Keratinocyte (primary cell): ENCODE results near the gene CUL2. TPM values are rescaled to one million over a fixed set of nuclear protein-coding genes. Genes with fewer than 3 reads are reported as not detected.
"Not testable (repeated sequence)": the region's sequence is repeated elsewhere in the genome, so short reads cannot be mapped to it uniquely, and the experiment has no call there.

ENCODE experiments used
- DNase-seq: peaks from one replicate; pipeline ENCODE4 v3.0.0-alpha.2; 2011; ENCODE audit warnings: low read depth, missing footprints, low spot score
- FAIRE-seq: peaks from 2 replicates; lab custom pipeline; 2011; peaks lifted over from hg19 to GRCh38; lab: Jason Lieb, UNC
- H2AFZ ChIP-seq: 2 replicates; pipeline ENCODE4 v1.6.0; 2012; ENCODE audit warnings: low read length, control low read depth, inconsistent platforms; ENCODE audit not compliant: control insufficient read depth
- H3K27ac ChIP-seq: 2 replicates; pipeline ENCODE4 v1.5.1; 2011; ENCODE audit warnings: low read length; ENCODE audit not compliant: control insufficient read depth, insufficient read depth
- H3K27me3 ChIP-seq: 3 replicates; pipeline ENCODE4 v1.6.0; 2011; ENCODE audit warnings: low read length; ENCODE audit not compliant: control insufficient read depth, insufficient read depth; ENCODE audit errors: extremely low read depth
- H3K36me3 ChIP-seq, 2 experiments: 2 replicates in 1 of 2; 3 replicates in 1 of 2; pipeline ENCODE4 v1.5.1; 2011; ENCODE audit warnings: low read length in 2 of 2, mild to moderate bottlenecking in 1 of 2; ENCODE audit not compliant: control insufficient read depth in 2 of 2, insufficient read depth in 2 of 2; ENCODE audit errors: extremely low read depth in 1 of 2
- H3K4me1 ChIP-seq: 3 replicates; pipeline ENCODE4 v1.5.1; 2011; ENCODE audit warnings: low read length; ENCODE audit not compliant: control insufficient read depth, insufficient read depth; ENCODE audit errors: extremely low read depth
- H3K4me2 ChIP-seq: 3 replicates; pipeline ENCODE4 v1.6.0; 2011; ENCODE audit warnings: low read depth, low read length; ENCODE audit not compliant: control insufficient read depth, insufficient read depth; ENCODE audit errors: extremely low read depth
- H3K4me3 ChIP-seq, 3 experiments: fragments of 200-600 bp in 1 of 3; sonication (generic) in 1 of 3; 2 replicates in 2 of 3; 3 replicates in 1 of 3; pipeline ENCODE4 v1.5.1; 2011 to 2016; ENCODE audit warnings: low read length in 3 of 3, mild to moderate bottlenecking in 3 of 3, control low read depth in 2 of 3, inconsistent platforms in 1 of 3, low read depth in 1 of 3, mixed read lengths in 1 of 3, mixed run types in 1 of 3, moderate library complexity in 1 of 3; ENCODE audit not compliant: control insufficient read depth in 2 of 3, insufficient read depth in 2 of 3; ENCODE audit errors: extremely low read depth in 1 of 3
- H3K79me2 ChIP-seq: 2 replicates; pipeline ENCODE4 v1.6.0; 2012; ENCODE audit warnings: low read length; ENCODE audit not compliant: control insufficient read depth, insufficient read depth
- H3K9ac ChIP-seq: 3 replicates; pipeline ENCODE4 v1.6.0; 2011; ENCODE audit warnings: low read length; ENCODE audit not compliant: control insufficient read depth, insufficient read depth; ENCODE audit errors: extremely low read depth
- H3K9me1 ChIP-seq: 3 replicates; pipeline ENCODE4 v1.6.0; 2011; ENCODE audit warnings: low read length; ENCODE audit not compliant: control insufficient read depth, insufficient read depth; ENCODE audit errors: extremely low read depth
- H3K9me3 ChIP-seq: 2 replicates; pipeline ENCODE4 v1.5.1; 2012; ENCODE audit warnings: low read depth, low read length; ENCODE audit not compliant: control insufficient read depth
- H4K20me1 ChIP-seq: 3 replicates; pipeline ENCODE4 v1.6.0; 2011; ENCODE audit warnings: low read length; ENCODE audit not compliant: control insufficient read depth, insufficient read depth; ENCODE audit errors: extremely low read depth
- EZH2 ChIP-seq: IDR thresholded peaks from one replicate; pipeline ENCODE4 v1.6.1; 2012; ENCODE audit warnings: inconsistent platforms, mild to moderate bottlenecking, low read length, moderate library complexity
- dilution Hi-C: fragments of 300-500 bp; cut with MboI; formaldehyde crosslinking; loops from one replicate; pipeline ENCODE4 v1.7.0; 2020; ENCODE audit warnings: low sequenced_read_pairs; ENCODE audit not compliant: extremely low pct_ligation_motif_present
- polyA plus RNA-seq, 5 experiments: library from polyadenylated mRNA; depleted of rRNA in 3 of 5; stranded (reverse) in 3 of 5; stranded (forward) in 1 of 5; unstranded in 1 of 5; fragments of >200 nt; gene quantifications; 1 replicate in 1 of 5; 2 replicates in 3 of 5; 3 replicates in 1 of 5; pipeline versions ENCODE4 v1.2.1 to v1.2.3, GENCODE V29; 2011 to 2012; ENCODE audit warnings: missing spikeins in 2 of 5, low read depth in 1 of 5, low replicate concordance in 1 of 5
- TF ChIP-seq, protein P1 (sequence below), 3 experiments: IDR thresholded peaks in 1 of 3; conservative IDR thresholded peaks in 1 of 3; optimal IDR thresholded peaks in 1 of 3; 2 replicates in 2 of 3; 3 replicates in 1 of 3; pipeline versions ENCODE3 to v1.5.1; 2011; ENCODE audit warnings: low read length in 3 of 3, mild to moderate bottlenecking in 3 of 3, moderate library complexity in 2 of 3, control low read depth in 1 of 3, inconsistent platforms in 1 of 3; ENCODE audit not compliant: insufficient read depth in 2 of 3; ENCODE audit errors: extremely low read depth in 1 of 3

CUL2 gene
- polyA plus RNA-seq, 1 donor (not counting 4 experiments of a cell fraction or from before 2014, with no cell fraction given), result 39.7 TPM

DNA sequence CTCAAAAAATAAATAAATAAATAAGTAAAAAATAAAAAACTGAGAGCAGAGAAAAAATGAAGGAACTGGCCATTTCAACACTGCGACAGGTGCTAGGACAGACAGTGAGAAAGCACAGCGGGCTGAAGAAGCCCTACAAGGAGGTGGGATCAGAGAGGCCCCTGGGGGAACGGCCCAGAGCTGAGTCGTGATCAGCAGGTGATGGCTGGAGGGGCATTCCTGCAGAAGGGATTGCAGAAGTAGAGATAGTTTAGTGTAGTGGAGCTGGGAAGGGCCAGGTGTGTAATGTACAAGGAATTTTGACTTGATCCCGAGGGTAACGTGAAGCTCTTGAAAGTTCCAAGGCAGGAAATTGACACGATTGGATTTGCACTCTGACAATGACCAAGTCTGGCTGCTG lies 112.1 kb downstream of the CUL2 start:
- no peaks in the 10 kb centered on the region for H3K9me3 ChIP-seq
- peak overlapping the region; percentile 26 for H3K27ac ChIP-seq
- peak overlapping the region; percentile 49 for H2AFZ ChIP-seq
- H3K4me3 ChIP-seq, result no peak overlapping the region
- H3K36me3 ChIP-seq, result no peaks in the 10 kb centered on the region
- DNase-seq (no peak), FAIRE-seq (peak; percentile 71)
- H3K27me3 ChIP-seq, result no peaks in the 10 kb centered on the region
- H3K4me2 ChIP-seq, result peak overlapping the region; percentile 51
- peaks cover 26% of the 10 kb centered on the region for H3K4me1 ChIP-seq
- H3K9ac ChIP-seq, result no peak overlapping the region
- no peaks in the 10 kb centered on the region for H3K79me2 ChIP-seq
- dilution Hi-C loops, result no loop called here
- no peaks in the 10 kb centered on the region for H3K9me1 ChIP-seq
- no peak for TF ChIP-seq EZH2
- TF ChIP-seq, protein P1, sequence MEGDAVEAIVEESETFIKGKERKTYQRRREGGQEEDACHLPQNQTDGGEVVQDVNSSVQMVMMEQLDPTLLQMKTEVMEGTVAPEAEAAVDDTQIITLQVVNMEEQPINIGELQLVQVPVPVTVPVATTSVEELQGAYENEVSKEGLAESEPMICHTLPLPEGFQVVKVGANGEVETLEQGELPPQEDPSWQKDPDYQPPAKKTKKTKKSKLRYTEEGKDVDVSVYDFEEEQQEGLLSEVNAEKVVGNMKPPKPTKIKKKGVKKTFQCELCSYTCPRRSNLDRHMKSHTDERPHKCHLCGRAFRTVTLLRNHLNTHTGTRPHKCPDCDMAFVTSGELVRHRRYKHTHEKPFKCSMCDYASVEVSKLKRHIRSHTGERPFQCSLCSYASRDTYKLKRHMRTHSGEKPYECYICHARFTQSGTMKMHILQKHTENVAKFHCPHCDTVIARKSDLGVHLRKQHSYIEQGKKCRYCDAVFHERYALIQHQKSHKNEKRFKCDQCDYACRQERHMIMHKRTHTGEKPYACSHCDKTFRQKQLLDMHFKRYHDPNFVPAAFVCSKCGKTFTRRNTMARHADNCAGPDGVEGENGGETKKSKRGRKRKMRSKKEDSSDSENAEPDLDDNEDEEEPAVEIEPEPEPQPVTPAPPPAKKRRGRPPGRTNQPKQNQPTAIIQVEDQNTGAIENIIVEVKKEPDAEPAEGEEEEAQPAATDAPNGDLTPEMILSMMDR (optimal IDR thresholded peaks at IDR 0.05 in 1 of 3, IDR thresholded peaks at IDR 0.05 in 1 of 3, conservative IDR thresholded peaks at IDR 0.05 in 1 of 3; ENCODE audit: extremely low read depth in 1 of 3, insufficient read depth in 2 of 3, low read length in 3 of 3), result no peak
- H4K20me1 ChIP-seq, result no peaks in the 10 kb centered on the region

DNA sequence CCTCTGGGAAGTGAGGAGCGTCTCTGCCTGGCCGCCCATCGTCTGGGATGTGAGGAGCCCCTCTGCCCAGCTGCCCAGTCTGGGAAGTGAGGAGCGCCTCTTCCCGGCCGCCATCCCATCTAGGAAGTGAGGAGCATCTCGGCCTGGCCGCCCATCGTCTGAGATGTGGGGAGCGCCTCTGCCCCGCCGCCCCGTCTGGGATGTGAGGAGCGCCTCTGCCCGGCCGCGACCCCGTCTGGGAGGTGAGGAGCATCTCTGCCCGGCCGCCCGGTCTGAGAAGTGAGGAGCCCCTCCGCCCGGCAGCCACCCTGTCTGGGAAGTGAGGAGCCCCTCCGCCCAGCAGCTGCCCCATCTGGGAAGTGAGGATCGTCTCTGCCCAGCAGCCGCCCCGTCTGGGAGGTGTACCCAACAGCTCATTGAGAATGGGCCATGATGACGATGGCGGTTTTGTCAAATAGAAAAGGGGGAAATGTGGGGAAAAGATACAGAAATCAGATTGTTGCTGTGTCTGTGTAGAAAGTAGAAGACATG lies 113.7 kb downstream of the CUL2 start:
- H2AFZ ChIP-seq, H3K4me2 ChIP-seq, H3K9ac ChIP-seq, H3K79me2 ChIP-seq, H3K27ac ChIP-seq, dilution Hi-C loops, H3K27me3 ChIP-seq, H4K20me1 ChIP-seq, H3K36me3 ChIP-seq, H3K9me3 ChIP-seq, FAIRE-seq, H3K9me1 ChIP-seq, DNase-seq, H3K4me3 ChIP-seq: not testable (repeated sequence)
- H3K4me1 ChIP-seq, result peaks cover 31% of the 10 kb centered on the region
